Measurements from ENCODE around the gene HIP1. TPM values are rescaled to one million over a fixed set of nuclear protein-coding genes. Genes with fewer than 3 reads are reported as not detected.

The HIP1 gene
- polyA plus RNA-seq, 2 of the 4 experiments (the other 2 are of a cell fraction) = 17.3 to 33.4 TPM

DNA sequence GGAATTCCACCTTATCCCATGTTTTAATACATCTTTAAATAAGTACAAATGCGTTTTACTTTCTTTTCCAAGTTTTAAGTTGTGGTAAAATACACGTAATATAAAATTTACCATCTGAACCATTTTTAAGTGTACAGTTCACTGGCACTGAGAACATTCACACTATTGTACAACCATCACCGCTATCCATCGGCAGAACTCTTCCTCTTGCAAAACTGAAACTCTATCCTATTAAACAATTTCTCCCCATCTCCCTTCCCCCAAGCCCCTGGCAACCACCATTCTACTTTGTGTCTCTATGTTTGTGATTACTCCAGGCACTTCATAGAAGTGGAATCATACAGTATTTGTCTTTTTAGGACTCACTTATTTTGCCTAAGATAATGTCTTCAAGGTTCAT, 33.8 kb downstream of the HIP1 start:
- H3K4me2 ChIP-seq = no peak overlapping the region
- POLR2A ChIA-PET = no interaction called here
- ATAC-seq = no peak

DNA sequence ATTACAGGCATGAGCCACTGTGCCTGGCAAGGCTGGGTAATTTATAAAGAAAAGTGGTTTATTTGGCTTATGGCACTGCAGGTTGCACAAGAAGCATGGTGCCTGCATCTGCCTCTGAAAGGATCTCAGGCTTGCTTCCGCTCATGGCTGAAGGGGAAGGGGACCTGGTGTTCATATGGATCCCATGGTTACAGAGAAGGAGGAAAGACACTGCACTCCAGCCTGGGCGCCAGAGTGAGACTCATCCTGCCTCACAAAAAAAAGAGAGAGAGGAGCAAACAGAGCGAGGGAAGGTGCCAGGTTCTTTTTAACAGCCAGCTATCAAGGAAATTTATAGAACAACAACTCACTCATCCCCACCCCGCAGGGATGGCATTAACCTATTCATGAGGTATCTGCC, 36.2 kb downstream of the HIP1 start:
- Histone ChIP-seq H3K27ac (no peak overlapping the region), H3K9me3 (no peaks in the 10 kb centered on the region), H3K4me3 (no peak overlapping the region), H3K4me1 (no peaks in the 10 kb centered on the region), H3K4me2 (no peak overlapping the region)
- ATAC-seq (no peak), DNase-seq (ENCODE audit: low read depth in 1 of 2, low spot score in 1 of 2) (no peak), FAIRE-seq (no peak)
- 94% methylated on average over 4 of the region's 4 CpGs for WGBS (ENCODE audit: missing lambda C conversion rate)
- POLR2A ChIA-PET = no interaction called here
- TF ChIP-seq, protein P1, sequence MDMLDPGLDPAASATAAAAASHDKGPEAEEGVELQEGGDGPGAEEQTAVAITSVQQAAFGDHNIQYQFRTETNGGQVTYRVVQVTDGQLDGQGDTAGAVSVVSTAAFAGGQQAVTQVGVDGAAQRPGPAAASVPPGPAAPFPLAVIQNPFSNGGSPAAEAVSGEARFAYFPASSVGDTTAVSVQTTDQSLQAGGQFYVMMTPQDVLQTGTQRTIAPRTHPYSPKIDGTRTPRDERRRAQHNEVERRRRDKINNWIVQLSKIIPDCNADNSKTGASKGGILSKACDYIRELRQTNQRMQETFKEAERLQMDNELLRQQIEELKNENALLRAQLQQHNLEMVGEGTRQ (IDR thresholded peaks at IDR 0.05) = no peak
- TF ChIP-seq NPAS2 (CRISPR knock-in tag; IDR thresholded peaks at IDR 0.05; ENCODE audit: borderline replicate concordance) (no peak), POLR2AphosphoS2 (conservative IDR thresholded peaks at IDR 0.05; ENCODE audit: low read length) (no peak)
- CTCF ChIA-PET = no interaction called here

More for the DNA sequence above, 33.8 kb downstream of the HIP1 start:
- CTCF ChIA-PET = interaction anchor here (0.6 to 1.9 kb wide), 4 partner anchors 10 to 1507 kb away, joined by 3 to 6 read pairs (median 4); no protein-coding TSS in a partner anchor
- Histone ChIP-seq H3K4me1 (no peaks in the 10 kb centered on the region), H3K27ac (no peak overlapping the region), H3K4me3 (no peak overlapping the region), H3K9me3 (peaks cover 20% of the 10 kb centered on the region)
- TF ChIP-seq, protein P2, sequence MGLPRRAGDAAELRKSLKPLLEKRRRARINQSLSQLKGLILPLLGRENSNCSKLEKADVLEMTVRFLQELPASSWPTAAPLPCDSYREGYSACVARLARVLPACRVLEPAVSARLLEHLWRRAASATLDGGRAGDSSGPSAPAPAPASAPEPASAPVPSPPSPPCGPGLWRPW (IDR thresholded peaks at IDR 0.05) = no peak
- WGBS (ENCODE audit: missing lambda C conversion rate) = 80% methylated on average over 4 of the region's 4 CpGs
- DNase-seq (ENCODE audit: low read depth in 1 of 2, low spot score in 1 of 2) (no peak), FAIRE-seq (no peak)

DNA sequence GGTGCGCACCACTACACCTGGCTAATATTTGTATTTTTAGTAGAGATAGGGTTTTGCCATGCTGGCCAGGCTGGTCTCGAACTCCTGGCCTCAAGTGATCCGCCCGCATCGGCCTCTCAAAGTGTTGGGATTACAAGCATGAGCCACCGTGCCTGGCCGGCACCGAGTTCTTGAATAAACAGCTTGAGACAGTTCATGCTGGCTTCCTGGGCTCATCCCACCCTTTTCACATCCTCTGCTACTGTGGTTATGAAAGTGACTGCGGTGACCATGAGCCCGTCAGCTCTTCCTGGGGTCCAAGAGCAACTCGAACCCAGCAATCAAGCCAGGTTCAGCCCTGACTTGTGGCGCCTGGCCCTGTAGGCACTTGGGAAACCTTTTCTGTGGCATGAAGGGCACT, 38.7 kb downstream of the HIP1 start:
- FAIRE-seq (no peak), ATAC-seq (no peak), DNase-seq (ENCODE audit: low read depth in 1 of 2, low spot score in 1 of 2) (no peak)
- Histone ChIP-seq H3K4me1 (no peaks in the 10 kb centered on the region), H3K4me2 (no peak overlapping the region), H3K9me3 (no peaks in the 10 kb centered on the region), H3K4me3 (no peak overlapping the region), H3K27ac (no peak overlapping the region)
- WGBS (ENCODE audit: missing lambda C conversion rate) = 92% methylated on average over 12 of the region's 12 CpGs
- ChIA-PET CTCF (interaction anchor here (1.0 to 1.2 kb wide), 2 partner anchors 19 to 63 kb away, joined by 3 to 4 read pairs; no protein-coding TSS in a partner anchor), POLR2A (no interaction called here)
- no peak for TF ChIP-seq EHMT2 (IDR thresholded peaks at IDR 0.05; ENCODE audit: low read depth)
- no peak for TF ChIP-seq NR3C1 (IDR thresholded peaks at IDR 0.05)
- TF ChIP-seq RCOR1 (IDR thresholded peaks at IDR 0.05; ENCODE audit: low read depth, low read length) = no peak
- no peak for TF ChIP-seq POLR2AphosphoS2 (conservative IDR thresholded peaks at IDR 0.05; ENCODE audit: low read length)
- TF ChIP-seq HDAC2 (IDR thresholded peaks at IDR 0.05) = no peak
- TF ChIP-seq GATA3 (IDR thresholded peaks at IDR 0.05; ENCODE audit: borderline replicate concordance) = no peak
- TF ChIP-seq SMC3 (IDR thresholded peaks at IDR 0.05) = no peak
- TF ChIP-seq, protein P3, sequence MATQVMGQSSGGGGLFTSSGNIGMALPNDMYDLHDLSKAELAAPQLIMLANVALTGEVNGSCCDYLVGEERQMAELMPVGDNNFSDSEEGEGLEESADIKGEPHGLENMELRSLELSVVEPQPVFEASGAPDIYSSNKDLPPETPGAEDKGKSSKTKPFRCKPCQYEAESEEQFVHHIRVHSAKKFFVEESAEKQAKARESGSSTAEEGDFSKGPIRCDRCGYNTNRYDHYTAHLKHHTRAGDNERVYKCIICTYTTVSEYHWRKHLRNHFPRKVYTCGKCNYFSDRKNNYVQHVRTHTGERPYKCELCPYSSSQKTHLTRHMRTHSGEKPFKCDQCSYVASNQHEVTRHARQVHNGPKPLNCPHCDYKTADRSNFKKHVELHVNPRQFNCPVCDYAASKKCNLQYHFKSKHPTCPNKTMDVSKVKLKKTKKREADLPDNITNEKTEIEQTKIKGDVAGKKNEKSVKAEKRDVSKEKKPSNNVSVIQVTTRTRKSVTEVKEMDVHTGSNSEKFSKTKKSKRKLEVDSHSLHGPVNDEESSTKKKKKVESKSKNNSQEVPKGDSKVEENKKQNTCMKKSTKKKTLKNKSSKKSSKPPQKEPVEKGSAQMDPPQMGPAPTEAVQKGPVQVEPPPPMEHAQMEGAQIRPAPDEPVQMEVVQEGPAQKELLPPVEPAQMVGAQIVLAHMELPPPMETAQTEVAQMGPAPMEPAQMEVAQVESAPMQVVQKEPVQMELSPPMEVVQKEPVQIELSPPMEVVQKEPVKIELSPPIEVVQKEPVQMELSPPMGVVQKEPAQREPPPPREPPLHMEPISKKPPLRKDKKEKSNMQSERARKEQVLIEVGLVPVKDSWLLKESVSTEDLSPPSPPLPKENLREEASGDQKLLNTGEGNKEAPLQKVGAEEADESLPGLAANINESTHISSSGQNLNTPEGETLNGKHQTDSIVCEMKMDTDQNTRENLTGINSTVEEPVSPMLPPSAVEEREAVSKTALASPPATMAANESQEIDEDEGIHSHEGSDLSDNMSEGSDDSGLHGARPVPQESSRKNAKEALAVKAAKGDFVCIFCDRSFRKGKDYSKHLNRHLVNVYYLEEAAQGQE (IDR thresholded peaks at IDR 0.05) = no peak
- no peak for TF ChIP-seq HOXB5 (CRISPR knock-in tag; IDR thresholded peaks at IDR 0.05)
- no peak for TF ChIP-seq RAD21 (conservative IDR thresholded peaks at IDR 0.05 in 1 of 2, IDR thresholded peaks at IDR 0.05 in 1 of 2)
- TF ChIP-seq, protein P4, sequence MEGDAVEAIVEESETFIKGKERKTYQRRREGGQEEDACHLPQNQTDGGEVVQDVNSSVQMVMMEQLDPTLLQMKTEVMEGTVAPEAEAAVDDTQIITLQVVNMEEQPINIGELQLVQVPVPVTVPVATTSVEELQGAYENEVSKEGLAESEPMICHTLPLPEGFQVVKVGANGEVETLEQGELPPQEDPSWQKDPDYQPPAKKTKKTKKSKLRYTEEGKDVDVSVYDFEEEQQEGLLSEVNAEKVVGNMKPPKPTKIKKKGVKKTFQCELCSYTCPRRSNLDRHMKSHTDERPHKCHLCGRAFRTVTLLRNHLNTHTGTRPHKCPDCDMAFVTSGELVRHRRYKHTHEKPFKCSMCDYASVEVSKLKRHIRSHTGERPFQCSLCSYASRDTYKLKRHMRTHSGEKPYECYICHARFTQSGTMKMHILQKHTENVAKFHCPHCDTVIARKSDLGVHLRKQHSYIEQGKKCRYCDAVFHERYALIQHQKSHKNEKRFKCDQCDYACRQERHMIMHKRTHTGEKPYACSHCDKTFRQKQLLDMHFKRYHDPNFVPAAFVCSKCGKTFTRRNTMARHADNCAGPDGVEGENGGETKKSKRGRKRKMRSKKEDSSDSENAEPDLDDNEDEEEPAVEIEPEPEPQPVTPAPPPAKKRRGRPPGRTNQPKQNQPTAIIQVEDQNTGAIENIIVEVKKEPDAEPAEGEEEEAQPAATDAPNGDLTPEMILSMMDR (IDR thresholded peaks at IDR 0.05) = no peak
- no peak for TF ChIP-seq CHD2 (IDR thresholded peaks at IDR 0.05; ENCODE audit: low read length, partially characterized antibody)
- TF ChIP-seq ESRRA (IDR thresholded peaks at IDR 0.05; ENCODE audit: borderline replicate concordance, low read length) = no peak
